HEK293 (cell line): Measurements from ENCODE around the gene C14orf132.

ENCODE experiments used
- CTCF ChIA-PET: fragments of 350-600 bp; formaldehyde crosslinking; extraction: SDS; loops from one replicate; lab custom pipeline; 2021; ENCODE audit warnings: antibody characterized with exemption; lab: Yijun Ruan, JAX
- POLR2A ChIA-PET: fragments of 300-600 bp; formaldehyde crosslinking; extraction: SDS; loops from one replicate; lab custom pipeline; 2020; ENCODE audit warnings: antibody characterized with exemption, inconsistent platforms; lab: Yijun Ruan, JAX
- H3K27ac ChIP-seq: fragments of 200-500 bp; sonication (Bioruptor generic); 2 replicates; pipeline ENCODE4 v1.5.1; 2014; ENCODE audit warnings: low read depth, low read length, control low read depth, inconsistent platforms; ENCODE audit errors: extremely low read depth
- H3K36me3 ChIP-seq, 2 experiments: fragments of 200-500 bp in 1 of 2; sonication (Bioruptor generic) in 1 of 2; 1 replicate in 1 of 2; 2 replicates in 1 of 2; pipeline ENCODE4 v1.5.1; 2014 to 2017; ENCODE audit warnings: inconsistent platforms in 2 of 2, low read length in 2 of 2; ENCODE audit not compliant: control insufficient read depth in 2 of 2, insufficient read depth in 1 of 2
- H3K4me1 ChIP-seq: fragments of 200-500 bp; sonication (Bioruptor generic); 2 replicates; pipeline ENCODE4 v1.5.1; 2014; ENCODE audit warnings: mild to moderate bottlenecking, low read length, inconsistent platforms; ENCODE audit not compliant: control insufficient read depth, insufficient read depth
- H3K4me3 ChIP-seq: 2 replicates; pipeline ENCODE4 v1.5.1; 2011; ENCODE audit warnings: low read depth, mild to moderate bottlenecking, control low read depth, low read length, moderate library complexity
- H3K9me3 ChIP-seq: fragments of 200-500 bp; sonication (Bioruptor generic); 2 replicates; pipeline ENCODE4 v1.5.1; 2014; ENCODE audit warnings: low read depth, low read length, inconsistent platforms; ENCODE audit not compliant: control insufficient read depth, insufficient read depth
- KLF10 ChIP-seq: fragments of 450-650 bp; IDR thresholded peaks from 2 replicates; pipeline ENCODE4 v1.5.1; 2018; ENCODE audit warnings: missing biosample characterization, mild to moderate bottlenecking, missing genetic modification characterization
- MEIS1 ChIP-seq: sonication (generic); formaldehyde crosslinking; IDR thresholded peaks from 2 replicates; pipeline ENCODE4 v1.8.1; 2022; ENCODE audit warnings: missing genetic modification reagents, mild to moderate bottlenecking, borderline replicate concordance
- OVOL3 ChIP-seq: fragments of 450-650 bp; formaldehyde crosslinking; IDR thresholded peaks from 2 replicates; pipeline ENCODE4 v1.5.1; 2016; ENCODE audit warnings: missing biosample characterization, missing genetic modification characterization
- SETDB1 ChIP-seq: IDR thresholded peaks from one replicate; pipeline ENCODE4 v1.6.1; 2017; ENCODE audit warnings: mild to moderate bottlenecking, low read length, moderate library complexity, mixed read lengths; ENCODE audit not compliant: insufficient read length
- SP2 ChIP-seq: fragments of 450-650 bp; formaldehyde crosslinking; IDR thresholded peaks from 2 replicates; pipeline ENCODE4 v1.5.1; 2016; ENCODE audit warnings: missing biosample characterization, missing genetic modification characterization
- TRIM28 ChIP-seq: IDR thresholded peaks from 2 replicates; pipeline ENCODE4 v1.6.1; 2011; ENCODE audit warnings: low read length, control low read depth, borderline replicate concordance
- ZBTB8A ChIP-seq: fragments of 450-650 bp; formaldehyde crosslinking; IDR thresholded peaks from 2 replicates; pipeline ENCODE4 v1.5.1; 2016; ENCODE audit warnings: missing biosample characterization, missing genetic modification characterization
- ZFP41 ChIP-seq: fragments of 450-650 bp; formaldehyde crosslinking; IDR thresholded peaks from 2 replicates; pipeline ENCODE4 v1.5.1; 2016; ENCODE audit warnings: missing biosample characterization, missing genetic modification characterization, borderline replicate concordance
- ZNF140 ChIP-seq: fragments of 450-650 bp; formaldehyde crosslinking; IDR thresholded peaks from 2 replicates; pipeline ENCODE4 v1.5.1; 2016; ENCODE audit warnings: missing biosample characterization, missing genetic modification characterization
- ZNF221 ChIP-seq: fragments of 450-650 bp; formaldehyde crosslinking; IDR thresholded peaks from 2 replicates; pipeline ENCODE4 v1.5.1; 2017; ENCODE audit warnings: missing biosample characterization, missing genetic modification characterization, borderline replicate concordance
- ZNF426 ChIP-seq: fragments of 450-650 bp; formaldehyde crosslinking; IDR thresholded peaks from 2 replicates; pipeline ENCODE4 v1.5.1; 2017; ENCODE audit warnings: missing biosample characterization, missing genetic modification characterization, mild to moderate bottlenecking, inconsistent platforms, moderate library complexity
- ZNF549 ChIP-seq: fragments of 450-650 bp; IDR thresholded peaks from 2 replicates; pipeline ENCODE4 v1.5.1; 2018; ENCODE audit warnings: missing biosample characterization, missing genetic modification characterization, mild to moderate bottlenecking, inconsistent platforms, moderate library complexity
- ZNF561 ChIP-seq: fragments of 450-650 bp; IDR thresholded peaks from 2 replicates; pipeline ENCODE4 v1.5.1; 2018; ENCODE audit warnings: missing biosample characterization, missing genetic modification characterization, borderline replicate concordance
- ZNF585B ChIP-seq: fragments of 450-650 bp; formaldehyde crosslinking; IDR thresholded peaks from 2 replicates; pipeline ENCODE4 v1.5.1; 2016; ENCODE audit warnings: missing biosample characterization, missing genetic modification characterization
- TF ChIP-seq, protein P1 (sequence below): fragments of 450-650 bp; formaldehyde crosslinking; conservative IDR thresholded peaks from 2 replicates; pipeline ENCODE4 v1.5.1; 2016; ENCODE audit warnings: low read depth, missing biosample characterization, missing genetic modification characterization
- TF ChIP-seq, protein P2 (sequence below): fragments of 450-650 bp; formaldehyde crosslinking; IDR thresholded peaks from 2 replicates; pipeline ENCODE4 v1.5.1; 2016; ENCODE audit warnings: missing biosample characterization, missing genetic modification characterization
- TF ChIP-seq, protein P3 (sequence below): fragments of 450-650 bp; formaldehyde crosslinking; IDR thresholded peaks from 2 replicates; pipeline ENCODE4 v1.5.1; 2016; ENCODE audit warnings: missing biosample characterization, missing genetic modification characterization
- TF ChIP-seq, protein P4 (sequence below): fragments of 450-650 bp; formaldehyde crosslinking; IDR thresholded peaks from 2 replicates; pipeline ENCODE4 v1.5.1; 2016; ENCODE audit warnings: missing biosample characterization, missing genetic modification characterization, borderline replicate concordance
- TF ChIP-seq, protein P5 (sequence below): fragments of 450-650 bp; IDR thresholded peaks from 2 replicates; pipeline ENCODE4 v1.5.1; 2018; ENCODE audit warnings: missing biosample characterization, missing genetic modification characterization

C14orf132 gene

DNA sequence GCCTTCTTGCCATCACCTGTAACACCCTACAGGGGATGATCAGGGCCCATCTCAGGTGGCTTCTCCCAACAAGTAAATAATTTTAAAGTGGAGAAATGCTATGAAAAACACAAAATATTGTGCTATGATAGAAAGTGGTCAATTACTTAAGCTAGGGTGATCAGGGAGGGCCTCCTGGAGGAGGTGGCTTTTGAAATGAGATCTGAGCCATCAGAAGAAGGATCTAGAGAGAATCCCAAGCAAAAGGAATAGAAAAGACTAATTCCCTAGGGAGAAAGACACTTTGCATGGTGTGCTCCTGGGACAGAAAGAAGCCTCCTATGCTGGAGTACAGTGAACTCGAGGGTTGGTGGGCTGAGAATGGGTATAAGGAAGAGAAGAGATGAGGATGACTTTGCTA, 7.5 kb upstream of the C14orf132 start (continued):
- TF ChIP-seq, protein P1, sequence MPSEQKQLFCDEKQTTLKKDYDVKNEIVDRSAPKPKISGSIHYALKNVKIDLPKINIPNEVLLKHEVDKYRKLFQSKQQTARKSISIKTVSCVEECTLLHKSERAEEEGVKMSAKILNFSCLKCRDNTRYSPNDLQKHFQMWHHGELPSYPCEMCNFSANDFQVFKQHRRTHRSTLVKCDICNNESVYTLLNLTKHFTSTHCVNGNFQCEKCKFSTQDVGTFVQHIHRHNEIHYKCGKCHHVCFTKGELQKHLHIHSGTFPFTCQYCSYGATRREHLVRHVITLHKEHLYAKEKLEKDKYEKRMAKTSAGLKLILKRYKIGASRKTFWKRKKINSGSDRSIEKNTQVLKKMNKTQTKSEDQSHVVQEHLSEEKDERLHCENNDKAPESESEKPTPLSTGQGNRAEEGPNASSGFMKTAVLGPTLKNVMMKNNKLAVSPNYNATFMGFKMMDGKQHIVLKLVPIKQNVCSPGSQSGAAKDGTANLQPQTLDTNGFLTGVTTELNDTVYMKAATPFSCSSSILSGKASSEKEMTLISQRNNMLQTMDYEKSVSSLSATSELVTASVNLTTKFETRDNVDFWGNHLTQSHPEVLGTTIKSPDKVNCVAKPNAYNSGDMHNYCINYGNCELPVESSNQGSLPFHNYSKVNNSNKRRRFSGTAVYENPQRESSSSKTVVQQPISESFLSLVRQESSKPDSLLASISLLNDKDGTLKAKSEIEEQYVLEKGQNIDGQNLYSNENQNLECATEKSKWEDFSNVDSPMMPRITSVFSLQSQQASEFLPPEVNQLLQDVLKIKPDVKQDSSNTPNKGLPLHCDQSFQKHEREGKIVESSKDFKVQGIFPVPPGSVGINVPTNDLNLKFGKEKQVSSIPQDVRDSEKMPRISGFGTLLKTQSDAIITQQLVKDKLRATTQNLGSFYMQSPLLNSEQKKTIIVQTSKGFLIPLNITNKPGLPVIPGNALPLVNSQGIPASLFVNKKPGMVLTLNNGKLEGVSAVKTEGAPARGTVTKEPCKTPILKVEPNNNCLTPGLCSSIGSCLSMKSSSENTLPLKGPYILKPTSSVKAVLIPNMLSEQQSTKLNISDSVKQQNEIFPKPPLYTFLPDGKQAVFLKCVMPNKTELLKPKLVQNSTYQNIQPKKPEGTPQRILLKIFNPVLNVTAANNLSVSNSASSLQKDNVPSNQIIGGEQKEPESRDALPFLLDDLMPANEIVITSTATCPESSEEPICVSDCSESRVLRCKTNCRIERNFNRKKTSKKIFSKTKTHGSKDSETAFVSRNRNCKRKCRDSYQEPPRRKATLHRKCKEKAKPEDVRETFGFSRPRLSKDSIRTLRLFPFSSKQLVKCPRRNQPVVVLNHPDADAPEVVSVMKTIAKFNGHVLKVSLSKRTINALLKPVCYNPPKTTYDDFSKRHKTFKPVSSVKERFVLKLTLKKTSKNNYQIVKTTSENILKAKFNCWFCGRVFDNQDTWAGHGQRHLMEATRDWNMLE (tag by site-specific recombination), result no peak
- TF ChIP-seq, all 188 proteins: peak for 0

DNA sequence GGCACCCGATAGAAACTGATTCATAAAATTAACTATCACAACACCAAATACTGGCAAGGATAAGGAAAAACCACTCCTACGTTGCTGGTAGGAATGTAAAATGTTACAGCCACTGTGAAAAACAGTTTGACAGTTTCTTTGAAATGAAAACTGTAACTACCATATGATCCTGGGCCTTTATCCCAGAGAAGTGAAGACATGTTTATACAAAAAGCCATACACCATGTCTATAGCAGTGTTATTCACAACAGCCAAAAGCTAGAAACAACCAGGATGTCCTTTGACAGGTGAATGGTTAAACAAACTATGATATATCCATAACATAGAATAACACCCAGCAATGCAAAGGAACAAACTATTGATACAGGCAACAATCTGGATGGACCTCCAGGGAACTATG, 3.7 kb upstream of the C14orf132 start:
- POLR2A ChIA-PET, result no interaction called here
- Histone ChIP-seq H3K27ac (no peak overlapping the region), H3K4me3 (no peak overlapping the region)
- TF ChIP-seq MEIS1, result no peak
- no peak for TF ChIP-seq TRIM28
- TF ChIP-seq ZFP41 (tag by site-specific recombination), result no peak
- TF ChIP-seq ZNF140 (tag by site-specific recombination), result no peak
- TF ChIP-seq, protein P2, sequence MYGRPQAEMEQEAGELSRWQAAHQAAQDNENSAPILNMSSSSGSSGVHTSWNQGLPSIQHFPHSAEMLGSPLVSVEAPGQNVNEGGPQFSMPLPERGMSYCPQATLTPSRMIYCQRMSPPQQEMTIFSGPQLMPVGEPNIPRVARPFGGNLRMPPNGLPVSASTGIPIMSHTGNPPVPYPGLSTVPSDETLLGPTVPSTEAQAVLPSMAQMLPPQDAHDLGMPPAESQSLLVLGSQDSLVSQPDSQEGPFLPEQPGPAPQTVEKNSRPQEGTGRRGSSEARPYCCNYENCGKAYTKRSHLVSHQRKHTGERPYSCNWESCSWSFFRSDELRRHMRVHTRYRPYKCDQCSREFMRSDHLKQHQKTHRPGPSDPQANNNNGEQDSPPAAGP, result no peak
- TF ChIP-seq ZBTB8A (tag by site-specific recombination), result no peak
- no peak for TF ChIP-seq ZNF585B
- no peak for TF ChIP-seq ZNF426
- TF ChIP-seq SP2, result no peak
- no peak for TF ChIP-seq OVOL3 (tag by site-specific recombination)
- no peak for TF ChIP-seq ZNF549 (tag by site-specific recombination)
- TF ChIP-seq ZNF561 (tag by site-specific recombination), result no peak
- no peak for TF ChIP-seq KLF10 (tag by site-specific recombination)
- no peak for TF ChIP-seq ZNF221 (tag by site-specific recombination)
- TF ChIP-seq, protein P3, sequence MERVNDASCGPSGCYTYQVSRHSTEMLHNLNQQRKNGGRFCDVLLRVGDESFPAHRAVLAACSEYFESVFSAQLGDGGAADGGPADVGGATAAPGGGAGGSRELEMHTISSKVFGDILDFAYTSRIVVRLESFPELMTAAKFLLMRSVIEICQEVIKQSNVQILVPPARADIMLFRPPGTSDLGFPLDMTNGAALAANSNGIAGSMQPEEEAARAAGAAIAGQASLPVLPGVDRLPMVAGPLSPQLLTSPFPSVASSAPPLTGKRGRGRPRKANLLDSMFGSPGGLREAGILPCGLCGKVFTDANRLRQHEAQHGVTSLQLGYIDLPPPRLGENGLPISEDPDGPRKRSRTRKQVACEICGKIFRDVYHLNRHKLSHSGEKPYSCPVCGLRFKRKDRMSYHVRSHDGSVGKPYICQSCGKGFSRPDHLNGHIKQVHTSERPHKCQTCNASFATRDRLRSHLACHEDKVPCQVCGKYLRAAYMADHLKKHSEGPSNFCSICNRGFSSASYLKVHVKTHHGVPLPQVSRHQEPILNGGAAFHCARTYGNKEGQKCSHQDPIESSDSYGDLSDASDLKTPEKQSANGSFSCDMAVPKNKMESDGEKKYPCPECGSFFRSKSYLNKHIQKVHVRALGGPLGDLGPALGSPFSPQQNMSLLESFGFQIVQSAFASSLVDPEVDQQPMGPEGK, result no peak
- no peak for TF ChIP-seq SETDB1
- TF ChIP-seq, protein P4, sequence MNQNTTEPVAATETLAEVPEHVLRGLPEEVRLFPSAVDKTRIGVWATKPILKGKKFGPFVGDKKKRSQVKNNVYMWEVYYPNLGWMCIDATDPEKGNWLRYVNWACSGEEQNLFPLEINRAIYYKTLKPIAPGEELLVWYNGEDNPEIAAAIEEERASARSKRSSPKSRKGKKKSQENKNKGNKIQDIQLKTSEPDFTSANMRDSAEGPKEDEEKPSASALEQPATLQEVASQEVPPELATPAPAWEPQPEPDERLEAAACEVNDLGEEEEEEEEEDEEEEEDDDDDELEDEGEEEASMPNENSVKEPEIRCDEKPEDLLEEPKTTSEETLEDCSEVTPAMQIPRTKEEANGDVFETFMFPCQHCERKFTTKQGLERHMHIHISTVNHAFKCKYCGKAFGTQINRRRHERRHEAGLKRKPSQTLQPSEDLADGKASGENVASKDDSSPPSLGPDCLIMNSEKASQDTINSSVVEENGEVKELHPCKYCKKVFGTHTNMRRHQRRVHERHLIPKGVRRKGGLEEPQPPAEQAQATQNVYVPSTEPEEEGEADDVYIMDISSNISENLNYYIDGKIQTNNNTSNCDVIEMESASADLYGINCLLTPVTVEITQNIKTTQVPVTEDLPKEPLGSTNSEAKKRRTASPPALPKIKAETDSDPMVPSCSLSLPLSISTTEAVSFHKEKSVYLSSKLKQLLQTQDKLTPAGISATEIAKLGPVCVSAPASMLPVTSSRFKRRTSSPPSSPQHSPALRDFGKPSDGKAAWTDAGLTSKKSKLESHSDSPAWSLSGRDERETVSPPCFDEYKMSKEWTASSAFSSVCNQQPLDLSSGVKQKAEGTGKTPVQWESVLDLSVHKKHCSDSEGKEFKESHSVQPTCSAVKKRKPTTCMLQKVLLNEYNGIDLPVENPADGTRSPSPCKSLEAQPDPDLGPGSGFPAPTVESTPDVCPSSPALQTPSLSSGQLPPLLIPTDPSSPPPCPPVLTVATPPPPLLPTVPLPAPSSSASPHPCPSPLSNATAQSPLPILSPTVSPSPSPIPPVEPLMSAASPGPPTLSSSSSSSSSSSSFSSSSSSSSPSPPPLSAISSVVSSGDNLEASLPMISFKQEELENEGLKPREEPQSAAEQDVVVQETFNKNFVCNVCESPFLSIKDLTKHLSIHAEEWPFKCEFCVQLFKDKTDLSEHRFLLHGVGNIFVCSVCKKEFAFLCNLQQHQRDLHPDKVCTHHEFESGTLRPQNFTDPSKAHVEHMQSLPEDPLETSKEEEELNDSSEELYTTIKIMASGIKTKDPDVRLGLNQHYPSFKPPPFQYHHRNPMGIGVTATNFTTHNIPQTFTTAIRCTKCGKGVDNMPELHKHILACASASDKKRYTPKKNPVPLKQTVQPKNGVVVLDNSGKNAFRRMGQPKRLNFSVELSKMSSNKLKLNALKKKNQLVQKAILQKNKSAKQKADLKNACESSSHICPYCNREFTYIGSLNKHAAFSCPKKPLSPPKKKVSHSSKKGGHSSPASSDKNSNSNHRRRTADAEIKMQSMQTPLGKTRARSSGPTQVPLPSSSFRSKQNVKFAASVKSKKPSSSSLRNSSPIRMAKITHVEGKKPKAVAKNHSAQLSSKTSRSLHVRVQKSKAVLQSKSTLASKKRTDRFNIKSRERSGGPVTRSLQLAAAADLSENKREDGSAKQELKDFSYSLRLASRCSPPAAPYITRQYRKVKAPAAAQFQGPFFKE (tag by site-specific recombination), result no peak
- TF ChIP-seq, protein P5, sequence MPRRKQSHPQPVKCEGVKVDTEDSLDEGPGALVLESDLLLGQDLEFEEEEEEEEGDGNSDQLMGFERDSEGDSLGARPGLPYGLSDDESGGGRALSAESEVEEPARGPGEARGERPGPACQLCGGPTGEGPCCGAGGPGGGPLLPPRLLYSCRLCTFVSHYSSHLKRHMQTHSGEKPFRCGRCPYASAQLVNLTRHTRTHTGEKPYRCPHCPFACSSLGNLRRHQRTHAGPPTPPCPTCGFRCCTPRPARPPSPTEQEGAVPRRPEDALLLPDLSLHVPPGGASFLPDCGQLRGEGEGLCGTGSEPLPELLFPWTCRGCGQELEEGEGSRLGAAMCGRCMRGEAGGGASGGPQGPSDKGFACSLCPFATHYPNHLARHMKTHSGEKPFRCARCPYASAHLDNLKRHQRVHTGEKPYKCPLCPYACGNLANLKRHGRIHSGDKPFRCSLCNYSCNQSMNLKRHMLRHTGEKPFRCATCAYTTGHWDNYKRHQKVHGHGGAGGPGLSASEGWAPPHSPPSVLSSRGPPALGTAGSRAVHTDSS (tag by site-specific recombination), result no peak
- TF ChIP-seq, all 188 proteins: peak for 0
- Histone ChIP-seq H3K4me1 (peaks cover 4% of the 10 kb centered on the region; the same call in 1 of the 2 replicates), H3K36me3 (no peaks in the 10 kb centered on the region), H3K9me3 (no peaks in the 10 kb centered on the region)
- CTCF ChIA-PET, result no interaction called here
